ENCODE results near the gene GHR. TPM values are rescaled to one million over a fixed set of nuclear protein-coding genes. Genes with fewer than 3 reads are reported as not detected.

The GHR gene
- total RNA-seq, 4 donors from 2014 or later, result 38.9 to 105 (median 74.8) TPM

DNA sequence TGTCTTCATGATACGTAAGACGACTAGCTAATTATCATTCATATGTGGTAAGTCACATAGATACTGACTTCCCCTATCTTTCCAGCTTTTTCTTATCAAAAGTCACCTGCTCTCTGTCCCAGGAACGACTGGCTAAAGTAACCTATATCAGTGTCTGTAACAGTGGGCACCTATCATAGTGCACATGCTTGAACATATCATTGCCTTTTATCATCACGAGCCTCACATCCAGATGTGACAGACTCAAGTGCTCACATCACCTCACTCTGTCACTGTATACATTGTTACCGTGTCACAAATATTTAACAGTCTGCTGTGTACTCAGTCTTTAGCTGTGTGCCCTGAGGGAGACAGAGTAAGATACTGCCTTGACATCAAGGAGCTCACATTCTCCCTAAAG lies 208.0 kb downstream of the GHR start:
- ATAC-seq, result no peak
- intact Hi-C loops (cut with DNase I; ENCODE audit: low total_unique reads) (no loop called here), in situ Hi-C loops (cut with MboI; ENCODE audit: low sequenced_read_pairs in 4 of 4) (no loop called here)
- Histone ChIP-seq H3K36me3 (no peaks in the 10 kb centered on the region), H3K4me1 (peaks cover 33 to 35% of the 10 kb centered on the region in 2 donors), H3K27me3 (no peaks in the 10 kb centered on the region), H3K4me3 (no peak overlapping the region), H3K27ac (no peak overlapping the region), H3K9me3 (no peaks in the 10 kb centered on the region)
- DNase-seq, result no peak
- TF ChIP-seq POLR2A (IDR thresholded peaks at IDR 0.05), result no peak
- TF ChIP-seq, protein P1, sequence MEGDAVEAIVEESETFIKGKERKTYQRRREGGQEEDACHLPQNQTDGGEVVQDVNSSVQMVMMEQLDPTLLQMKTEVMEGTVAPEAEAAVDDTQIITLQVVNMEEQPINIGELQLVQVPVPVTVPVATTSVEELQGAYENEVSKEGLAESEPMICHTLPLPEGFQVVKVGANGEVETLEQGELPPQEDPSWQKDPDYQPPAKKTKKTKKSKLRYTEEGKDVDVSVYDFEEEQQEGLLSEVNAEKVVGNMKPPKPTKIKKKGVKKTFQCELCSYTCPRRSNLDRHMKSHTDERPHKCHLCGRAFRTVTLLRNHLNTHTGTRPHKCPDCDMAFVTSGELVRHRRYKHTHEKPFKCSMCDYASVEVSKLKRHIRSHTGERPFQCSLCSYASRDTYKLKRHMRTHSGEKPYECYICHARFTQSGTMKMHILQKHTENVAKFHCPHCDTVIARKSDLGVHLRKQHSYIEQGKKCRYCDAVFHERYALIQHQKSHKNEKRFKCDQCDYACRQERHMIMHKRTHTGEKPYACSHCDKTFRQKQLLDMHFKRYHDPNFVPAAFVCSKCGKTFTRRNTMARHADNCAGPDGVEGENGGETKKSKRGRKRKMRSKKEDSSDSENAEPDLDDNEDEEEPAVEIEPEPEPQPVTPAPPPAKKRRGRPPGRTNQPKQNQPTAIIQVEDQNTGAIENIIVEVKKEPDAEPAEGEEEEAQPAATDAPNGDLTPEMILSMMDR (IDR thresholded peaks at IDR 0.05 in 4 of 5, conservative IDR thresholded peaks at IDR 0.05 in 1 of 5), result no peak

DNA sequence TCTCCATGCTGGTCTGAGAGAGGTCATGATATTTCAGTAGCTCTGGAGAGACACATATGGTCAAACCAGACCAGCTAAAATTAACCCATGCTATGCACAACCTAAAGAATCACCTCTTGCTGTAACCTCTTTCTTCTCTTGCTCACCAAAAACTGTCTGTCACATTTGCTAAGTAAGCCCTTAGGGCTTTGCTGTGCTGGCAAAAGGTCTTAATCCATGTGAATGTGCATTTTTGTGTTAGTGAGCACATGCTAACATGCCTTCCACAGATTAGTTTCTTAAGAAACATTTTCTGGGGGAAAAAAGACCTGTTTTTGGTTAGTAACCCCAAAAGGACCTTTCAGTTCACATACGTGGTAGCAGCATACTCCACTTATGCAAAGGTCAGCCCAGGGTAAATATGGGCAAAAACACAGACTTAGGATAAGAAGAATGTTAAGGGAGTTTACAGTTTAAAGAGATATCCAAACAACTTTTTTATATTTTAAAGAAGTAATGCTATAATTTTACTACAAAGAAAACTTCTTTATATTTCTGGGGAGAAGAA lies 209.2 kb downstream of the GHR start:
- in situ Hi-C loops (cut with MboI; ENCODE audit: low sequenced_read_pairs in 4 of 4) (no loop called here), intact Hi-C loops (cut with DNase I; ENCODE audit: low total_unique reads) (no loop called here)
- Histone ChIP-seq H3K9me3 (no peaks in the 10 kb centered on the region), H3K4me3 (no peak overlapping the region), H3K27ac (no peak overlapping the region), H3K36me3 (no peaks in the 10 kb centered on the region), H3K27me3 (no peaks in the 10 kb centered on the region), H3K4me1 (peaks cover 25 to 27% of the 10 kb centered on the region in 2 donors)
- ATAC-seq, result no peak
- no peak for DNase-seq
- TF ChIP-seq POLR2A (IDR thresholded peaks at IDR 0.05), result no peak
- TF ChIP-seq, protein P1 (IDR thresholded peaks at IDR 0.05 in 4 of 5, conservative IDR thresholded peaks at IDR 0.05 in 1 of 5), result no peak

DNA sequence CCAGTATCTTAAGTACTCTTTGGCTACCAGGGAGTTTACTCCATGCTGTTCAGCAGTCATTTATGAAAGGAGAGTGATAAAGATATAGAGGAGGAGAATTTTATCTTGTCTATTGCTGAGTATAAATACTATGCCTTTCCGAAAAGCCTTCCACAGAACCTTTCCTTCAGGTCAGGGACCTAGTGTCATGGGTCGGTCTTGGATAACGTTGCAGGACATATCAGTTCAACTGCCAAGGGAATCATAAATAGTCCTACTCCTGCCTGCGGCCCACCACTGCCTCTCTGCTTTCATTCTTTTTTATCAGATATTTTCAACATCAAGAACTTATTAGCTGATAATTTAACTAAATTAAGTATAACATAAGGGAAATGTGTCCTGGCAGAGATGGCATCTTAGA lies 211.3 kb downstream of the GHR start:
- no peak for DNase-seq
- ATAC-seq, result peak; percentile 54 to 62
- no peak for TF ChIP-seq POLR2A (IDR thresholded peaks at IDR 0.05)
- TF ChIP-seq, protein P1 (IDR thresholded peaks at IDR 0.05 in 4 of 5, conservative IDR thresholded peaks at IDR 0.05 in 1 of 5), result no peak
- Histone ChIP-seq H3K4me1 (peaks cover 25 to 27% of the 10 kb centered on the region in 2 donors), H3K9me3 (no peaks in the 10 kb centered on the region), H3K27ac (no peak overlapping the region), H3K36me3 (no peaks in the 10 kb centered on the region), H3K27me3 (no peaks in the 10 kb centered on the region), H3K4me3 (no peak overlapping the region)
- intact Hi-C loops (cut with DNase I; ENCODE audit: low total_unique reads), result no loop called here
- in situ Hi-C loops (cut with MboI; ENCODE audit: low sequenced_read_pairs in 4 of 4), result no loop called here

DNA sequence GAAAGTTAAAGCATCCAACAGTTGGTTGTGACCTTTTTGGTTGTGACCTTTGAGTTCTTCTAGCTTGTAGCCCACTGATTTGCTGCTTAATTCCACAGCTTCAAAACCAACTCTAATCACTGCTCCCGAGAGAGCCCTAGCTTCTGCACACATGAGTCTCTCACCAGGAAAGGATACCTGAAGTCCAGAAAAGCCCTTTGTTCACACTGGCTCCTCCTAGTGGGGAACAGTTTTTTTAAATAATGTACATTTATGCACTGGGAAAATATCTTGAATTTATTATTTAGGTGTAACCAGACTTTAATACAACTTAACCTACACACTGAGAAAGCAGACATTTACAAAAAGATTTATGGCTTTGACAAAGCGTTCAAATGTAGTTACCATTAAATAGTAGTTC lies 213.2 kb downstream of the GHR start:
- Histone ChIP-seq H3K9me3 (no peaks in the 10 kb centered on the region), H3K27me3 (no peaks in the 10 kb centered on the region), H3K4me3 (no peak overlapping the region), H3K36me3 (no peaks in the 10 kb centered on the region), H3K27ac (no peak overlapping the region), H3K4me1 (peaks cover 21 to 23% of the 10 kb centered on the region in 2 donors)
- TF ChIP-seq, protein P1 (IDR thresholded peaks at IDR 0.05 in 4 of 5, conservative IDR thresholded peaks at IDR 0.05 in 1 of 5), result peak in 1 of 5 experiments; percentile 15
- no peak for TF ChIP-seq POLR2A (IDR thresholded peaks at IDR 0.05)
- no peak for ATAC-seq
- in situ Hi-C loops (cut with MboI; ENCODE audit: low sequenced_read_pairs in 4 of 4), result no loop called here
- intact Hi-C loops (cut with DNase I; ENCODE audit: low total_unique reads), result no loop called here
- DNase-seq, result no peak

DNA sequence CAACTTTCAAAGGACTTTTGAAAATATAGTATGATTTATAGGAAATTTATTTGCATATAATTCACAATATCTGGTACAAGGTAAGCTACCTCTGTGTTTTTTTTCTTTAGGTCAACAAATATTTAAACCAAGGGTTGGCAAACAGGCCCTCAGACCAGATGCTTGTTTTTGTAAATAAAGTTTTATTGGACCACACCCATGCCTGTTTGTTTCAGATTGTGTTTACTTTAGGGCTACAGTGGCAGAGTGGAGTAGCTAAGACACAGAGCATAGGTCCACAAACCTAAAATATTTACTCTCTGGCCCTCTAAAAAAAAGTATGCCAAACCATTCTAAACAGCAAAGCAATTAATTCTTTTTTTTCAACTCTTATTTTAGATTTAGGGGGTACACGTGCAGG lies 213.7 kb downstream of the GHR start:
- Histone ChIP-seq H3K4me1 (peaks cover 17 to 18% of the 10 kb centered on the region in 2 donors), H3K27me3 (no peaks in the 10 kb centered on the region), H3K9me3 (no peaks in the 10 kb centered on the region), H3K36me3 (no peaks in the 10 kb centered on the region), H3K4me3 (no peak overlapping the region), H3K27ac (no peak overlapping the region)
- in situ Hi-C loops (cut with MboI; ENCODE audit: low sequenced_read_pairs in 4 of 4) (no loop called here), intact Hi-C loops (cut with DNase I; ENCODE audit: low total_unique reads) (no loop called here)
- no peak for ATAC-seq
- DNase-seq, result no peak
- no peak for TF ChIP-seq POLR2A (IDR thresholded peaks at IDR 0.05)
- TF ChIP-seq, protein P1 (IDR thresholded peaks at IDR 0.05 in 4 of 5, conservative IDR thresholded peaks at IDR 0.05 in 1 of 5), result no peak
